Omental fat pad (tissue), 4 donors: Measurements from ENCODE around the gene SLC7A6. TPM values are rescaled to one million over a fixed set of nuclear protein-coding genes. Genes with fewer than 3 reads are reported as not detected.
"Not testable (repeated sequence)": the region's sequence is repeated elsewhere in the genome, so short reads cannot be mapped to it uniquely, and the experiment has no call there.

Experiments
- ATAC-seq: fragments of 150-250 bp; one replicate; pipeline ENCODE4 v1.9.1; 2016; ENCODE audit warnings: mild to moderate bottlenecking, moderate library complexity; ENCODE audit not compliant: low FRiP score
- DNase-seq: peaks from one replicate; pipeline ENCODE4 v3.0.0-alpha.2; 2019; ENCODE audit warnings: low spot score
- total RNA-seq, 4 donors: library from RNA; depleted of rRNA; stranded (reverse); fragments of >200 nt; gene quantifications; one replicate each; pipeline ENCODE4 v1.1.0, GENCODE V29; 2016
- TF ChIP-seq, protein P1 (sequence below), 3 donors: fragments of 450-650 bp; IDR thresholded peaks; one replicate each; pipeline ENCODE4 v1.5.1; 2016 to 2017; ENCODE audit warnings: antibody characterized with exemption in 3 of 3, mild to moderate bottlenecking in 3 of 3, moderate library complexity in 2 of 3

SLC7A6 gene
- total RNA-seq, 4 donors from 2014 or later: 129 to 181 (median 147) TPM

DNA sequence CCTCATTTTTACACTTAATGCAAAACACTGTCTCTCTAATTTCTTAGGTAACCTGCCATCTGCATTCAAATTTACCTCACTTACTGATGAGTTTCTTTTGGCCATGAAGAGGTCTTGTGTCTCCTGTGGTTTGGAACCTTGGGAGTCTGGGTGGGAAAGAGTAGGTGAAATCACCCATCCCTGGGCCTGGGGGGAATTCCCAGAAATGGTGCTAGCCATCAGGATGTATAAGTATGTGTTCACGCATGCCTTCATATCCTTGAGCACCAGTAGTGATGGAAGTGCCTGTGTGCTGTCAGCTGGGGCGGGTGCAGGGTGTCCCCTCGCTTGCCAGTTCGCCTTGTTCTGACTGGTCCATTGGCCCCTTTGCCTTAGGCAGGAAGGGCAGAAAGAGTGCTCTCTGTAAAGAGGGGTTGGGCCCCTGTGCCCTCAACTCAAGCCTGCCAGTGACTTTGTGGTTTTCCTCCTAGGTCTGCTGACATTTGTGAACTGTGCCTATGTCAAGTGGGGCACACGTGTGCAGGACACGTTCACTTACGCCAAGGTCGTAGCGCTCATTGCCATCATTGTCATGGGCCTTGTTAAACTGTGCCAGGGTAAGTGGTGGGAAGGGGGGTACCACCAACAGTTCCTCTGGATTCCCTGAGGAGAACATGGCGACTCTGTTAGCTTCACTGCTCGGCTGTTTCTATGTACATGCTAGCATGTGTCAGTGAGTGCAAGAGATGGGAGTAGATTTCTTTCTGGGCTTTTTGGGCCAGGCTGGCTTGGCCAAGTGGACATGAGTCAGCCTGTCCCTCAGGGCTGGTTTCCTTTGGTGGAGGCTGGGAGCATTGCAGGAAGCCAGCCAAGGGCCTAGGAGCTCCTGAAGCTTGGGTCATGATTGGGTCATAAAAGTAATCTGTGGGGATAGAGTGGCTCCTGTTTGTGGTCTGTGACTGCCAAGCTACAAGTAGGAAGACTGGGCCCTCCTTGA, 23.2 kb downstream of the SLC7A6 start:
- TF ChIP-seq, protein P1, sequence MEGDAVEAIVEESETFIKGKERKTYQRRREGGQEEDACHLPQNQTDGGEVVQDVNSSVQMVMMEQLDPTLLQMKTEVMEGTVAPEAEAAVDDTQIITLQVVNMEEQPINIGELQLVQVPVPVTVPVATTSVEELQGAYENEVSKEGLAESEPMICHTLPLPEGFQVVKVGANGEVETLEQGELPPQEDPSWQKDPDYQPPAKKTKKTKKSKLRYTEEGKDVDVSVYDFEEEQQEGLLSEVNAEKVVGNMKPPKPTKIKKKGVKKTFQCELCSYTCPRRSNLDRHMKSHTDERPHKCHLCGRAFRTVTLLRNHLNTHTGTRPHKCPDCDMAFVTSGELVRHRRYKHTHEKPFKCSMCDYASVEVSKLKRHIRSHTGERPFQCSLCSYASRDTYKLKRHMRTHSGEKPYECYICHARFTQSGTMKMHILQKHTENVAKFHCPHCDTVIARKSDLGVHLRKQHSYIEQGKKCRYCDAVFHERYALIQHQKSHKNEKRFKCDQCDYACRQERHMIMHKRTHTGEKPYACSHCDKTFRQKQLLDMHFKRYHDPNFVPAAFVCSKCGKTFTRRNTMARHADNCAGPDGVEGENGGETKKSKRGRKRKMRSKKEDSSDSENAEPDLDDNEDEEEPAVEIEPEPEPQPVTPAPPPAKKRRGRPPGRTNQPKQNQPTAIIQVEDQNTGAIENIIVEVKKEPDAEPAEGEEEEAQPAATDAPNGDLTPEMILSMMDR (IDR thresholded peaks at IDR 0.05): no peak
- no peak for DNase-seq
- ATAC-seq: peak; percentile 74

DNA sequence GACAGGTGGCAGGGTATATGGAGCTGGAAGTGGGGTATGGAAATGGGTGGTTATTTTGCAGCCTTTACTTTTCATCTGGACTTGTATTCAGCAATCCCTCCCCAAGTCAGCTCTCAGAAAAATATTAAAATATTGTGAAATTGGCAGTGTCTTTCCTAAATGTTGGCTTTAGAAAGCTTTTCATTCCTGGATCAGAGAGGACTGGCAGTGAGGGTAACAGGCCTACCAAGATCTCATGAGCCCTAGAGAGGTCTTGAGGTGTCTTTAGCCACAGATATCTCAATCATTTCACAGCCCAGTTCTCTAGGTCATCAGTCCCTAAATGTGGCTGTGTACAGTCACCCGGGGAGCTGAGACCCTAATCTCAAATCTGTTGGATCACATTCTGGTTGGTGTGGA, 23.9 kb downstream of the SLC7A6 start:
- ATAC-seq: no peak
- no peak for DNase-seq
- TF ChIP-seq, protein P1 (IDR thresholded peaks at IDR 0.05): no peak

DNA sequence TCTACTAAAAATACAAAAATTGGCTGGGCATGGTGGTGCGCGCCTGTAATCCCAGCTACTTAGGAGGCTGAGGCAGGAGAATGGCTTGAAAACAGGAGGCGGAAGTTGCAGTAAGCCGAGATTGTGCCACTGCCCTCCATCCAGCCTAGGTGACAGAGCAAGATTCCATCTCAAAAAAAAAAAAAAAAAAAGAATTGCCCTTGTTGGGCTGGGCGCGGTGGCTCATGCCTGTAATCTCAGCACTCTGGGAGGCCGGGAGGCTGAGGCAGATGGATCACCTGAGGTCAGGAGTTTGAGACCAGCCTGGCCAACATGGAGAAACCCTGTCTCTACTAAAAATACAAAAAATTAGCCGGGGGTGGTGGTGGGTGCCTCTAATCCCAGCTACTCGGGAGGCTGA, 24.5 kb downstream of the SLC7A6 start:
- DNase-seq, ATAC-seq: not testable (repeated sequence)

DNA sequence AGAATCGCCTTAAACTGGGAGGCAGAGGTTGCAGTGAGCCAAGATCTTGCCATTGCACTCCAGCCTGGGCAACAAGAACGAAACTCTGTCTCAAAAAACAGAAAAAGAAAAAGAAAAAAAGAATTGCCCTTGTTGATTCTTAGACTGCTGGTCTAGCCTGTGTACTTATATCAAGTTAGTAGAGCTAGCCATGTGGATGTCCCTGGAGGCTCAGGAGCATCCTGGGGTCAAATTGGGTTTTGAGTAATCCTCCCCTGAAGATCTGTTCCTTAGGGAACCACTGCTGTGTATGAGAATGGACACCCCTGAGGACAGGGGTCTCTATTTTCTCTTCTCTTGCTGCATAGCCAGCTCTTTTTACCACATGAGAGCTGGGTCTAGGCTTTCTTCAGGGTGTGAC, 24.9 kb downstream of the SLC7A6 start:
- DNase-seq (no peak), ATAC-seq (no peak)
- TF ChIP-seq, protein P1 (IDR thresholded peaks at IDR 0.05): no peak

DNA sequence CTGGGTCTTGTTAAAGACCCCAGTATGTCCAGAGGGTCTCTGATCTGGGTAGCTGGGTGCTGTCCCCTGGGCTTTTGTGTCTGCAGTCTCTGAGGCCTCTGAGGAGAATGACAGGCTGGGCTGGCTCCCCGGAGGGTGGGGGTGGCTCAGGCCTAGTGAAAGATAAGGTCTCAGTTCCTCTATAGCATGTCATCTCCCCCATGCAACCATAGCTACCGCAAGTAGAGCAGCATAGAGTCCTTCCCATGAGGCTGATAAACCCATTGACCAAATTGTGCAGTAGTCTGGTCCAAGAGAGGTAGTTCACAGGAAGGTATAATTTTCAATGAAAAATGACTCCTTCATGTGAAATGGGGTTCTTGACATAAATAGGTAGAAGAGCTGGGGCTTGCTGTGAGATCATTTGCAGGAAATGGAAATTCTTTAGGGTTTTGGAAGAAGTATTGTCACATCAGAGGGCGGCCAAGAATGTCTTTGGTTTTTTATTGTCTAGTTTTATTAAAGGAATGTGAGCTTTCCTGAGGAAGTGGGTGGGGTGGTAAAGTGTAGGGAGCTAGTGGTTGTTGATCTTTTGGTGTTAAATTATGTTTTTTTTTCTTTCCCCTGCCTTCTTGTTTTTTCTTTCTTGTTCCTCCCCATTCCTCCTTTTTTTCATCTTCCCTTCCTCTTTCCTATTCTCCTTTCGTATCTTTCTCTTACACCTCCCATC, 25.4 kb downstream of the SLC7A6 start:
- ATAC-seq (no peak), DNase-seq (no peak)
- TF ChIP-seq, protein P1 (IDR thresholded peaks at IDR 0.05): no peak

DNA sequence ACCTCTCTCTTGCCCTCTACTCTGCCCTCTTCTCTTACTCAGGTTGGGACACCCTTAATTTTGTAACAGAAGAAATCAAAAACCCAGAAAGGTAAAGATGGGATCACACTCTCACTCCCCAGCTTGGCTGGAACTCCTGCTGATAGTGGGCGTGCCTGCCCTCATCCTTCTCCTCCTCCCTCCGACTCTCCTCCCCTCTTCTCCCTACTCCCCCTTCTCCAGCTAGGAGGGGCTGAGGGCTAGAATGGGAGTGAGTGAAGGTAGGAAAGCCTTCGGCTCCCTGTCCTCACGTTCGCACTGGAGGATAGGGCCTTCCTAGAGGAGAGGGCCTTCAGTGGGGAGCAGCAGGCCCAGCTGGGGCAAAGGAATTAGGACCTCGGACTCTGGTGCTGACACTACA, 26.1 kb downstream of the SLC7A6 start:
- ATAC-seq: no peak
- TF ChIP-seq, protein P1 (IDR thresholded peaks at IDR 0.05): no peak
- no peak for DNase-seq

DNA sequence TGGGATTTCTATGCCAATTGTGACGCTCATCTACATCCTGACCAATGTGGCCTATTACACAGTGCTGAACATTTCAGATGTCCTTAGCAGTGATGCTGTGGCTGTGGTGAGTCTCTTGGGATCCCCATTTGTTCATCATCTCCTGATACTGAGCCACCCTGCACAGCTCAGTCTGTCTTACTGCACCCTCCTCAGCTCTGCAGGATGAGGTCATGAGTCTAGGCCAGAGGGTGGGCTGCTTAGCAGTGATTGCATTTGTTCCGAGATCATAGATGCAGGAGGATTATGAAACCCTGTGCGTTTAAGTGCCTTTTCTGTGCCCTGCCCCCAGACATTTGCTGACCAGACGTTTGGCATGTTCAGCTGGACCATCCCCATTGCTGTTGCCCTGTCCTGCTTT, 26.9 kb downstream of the SLC7A6 start:
- ATAC-seq (peak; percentile 46), DNase-seq (no peak)
- TF ChIP-seq, protein P1 (IDR thresholded peaks at IDR 0.05): no peak
